Mesenchymal stem cell (in vitro differentiated cells and primary cell): Measurements from ENCODE around the gene TACR1.

ENCODE experiments used
- DNase-seq: peaks from one replicate; pipeline ENCODE4 v3.0.0-alpha.2; 2013
- H2AFZ ChIP-seq: one replicate; pipeline ENCODE4 v1.6.1; 2013; ENCODE audit warnings: low read depth, mild to moderate bottlenecking, control low read depth, inconsistent platforms, low read length, moderate library complexity
- H2AK5ac ChIP-seq: 2 replicates; pipeline ENCODE4 v1.6.1; 2013; ENCODE audit warnings: low read length, moderate library complexity, mild to moderate bottlenecking, inconsistent platforms; ENCODE audit not compliant: severe bottlenecking
- H2BK120ac ChIP-seq: one replicate; pipeline ENCODE4 v1.6.1; 2013; ENCODE audit warnings: low read depth, mild to moderate bottlenecking, inconsistent platforms, low read length, moderate library complexity
- H2BK12ac ChIP-seq, 2 experiments: one replicate each; pipeline ENCODE4 v1.6.1; 2013; ENCODE audit warnings: inconsistent platforms in 2 of 2, low read length in 2 of 2, mild to moderate bottlenecking in 2 of 2, moderate library complexity in 2 of 2, control low read depth in 1 of 2
- H2BK15ac ChIP-seq: one replicate; pipeline ENCODE4 v1.6.1; 2013; ENCODE audit warnings: mild to moderate bottlenecking, low read depth, inconsistent platforms; ENCODE audit not compliant: poor library complexity, severe bottlenecking
- H2BK5ac ChIP-seq: 2 replicates; pipeline ENCODE4 v1.6.1; 2013; ENCODE audit warnings: low read depth, mild to moderate bottlenecking, low read length, control low read depth, inconsistent platforms; ENCODE audit not compliant: poor library complexity, severe bottlenecking
- H3K14ac ChIP-seq, 2 experiments: one replicate each; pipeline ENCODE4 v1.6.1; 2013; ENCODE audit warnings: inconsistent platforms in 2 of 2, low read length in 2 of 2, control low read depth in 1 of 2, mild to moderate bottlenecking in 1 of 2, moderate library complexity in 1 of 2
- H3K18ac ChIP-seq, 2 experiments: one replicate each; pipeline ENCODE4 v1.6.1; 2013; ENCODE audit warnings: inconsistent platforms in 2 of 2, low read length in 2 of 2, control low read depth in 1 of 2, low read depth in 1 of 2, mild to moderate bottlenecking in 1 of 2
- H3K23ac ChIP-seq, 2 experiments: one replicate each; pipeline ENCODE4 v1.6.1; 2013; ENCODE audit warnings: inconsistent platforms in 2 of 2, low read length in 2 of 2, mild to moderate bottlenecking in 2 of 2, moderate library complexity in 2 of 2, control low read depth in 1 of 2
- H3K27ac ChIP-seq: 2 replicates; pipeline ENCODE4 v1.5.1; 2013; ENCODE audit warnings: mild to moderate bottlenecking, moderate library complexity, low read length, control low read depth, inconsistent platforms; ENCODE audit not compliant: poor library complexity, severe bottlenecking
- H3K27me3 ChIP-seq, 2 experiments: 2 replicates each; pipeline versions ENCODE4 v1.6.1 to v1.7.0; 2013; ENCODE audit warnings: low read length in 2 of 2, mild to moderate bottlenecking in 2 of 2, moderate library complexity in 2 of 2, control low read depth in 1 of 2, inconsistent platforms in 1 of 2; ENCODE audit not compliant: control insufficient read depth in 1 of 2, insufficient read depth in 1 of 2
- H3K36me3 ChIP-seq, 2 experiments: 2 replicates each; pipeline versions ENCODE4 v1.6.1 to v1.7.0; 2013; ENCODE audit warnings: low read length in 2 of 2, control low read depth in 1 of 2, inconsistent platforms in 1 of 2, low read depth in 1 of 2, mild to moderate bottlenecking in 1 of 2; ENCODE audit not compliant: insufficient read depth in 2 of 2, control insufficient read depth in 1 of 2
- H3K4ac ChIP-seq, 2 experiments: one replicate each; pipeline ENCODE4 v1.6.1; 2013; ENCODE audit warnings: inconsistent platforms in 2 of 2, low read length in 2 of 2, mild to moderate bottlenecking in 2 of 2, moderate library complexity in 2 of 2, control low read depth in 1 of 2, low read depth in 1 of 2
- H3K4me1 ChIP-seq: 2 replicates; pipeline ENCODE4 v1.6.1; 2013; ENCODE audit warnings: low read depth, low read length, control low read depth; ENCODE audit not compliant: control insufficient read depth, insufficient read depth
- H3K4me2 ChIP-seq: 2 replicates; pipeline ENCODE4 v1.6.1; 2013; ENCODE audit warnings: low read length, mild to moderate bottlenecking, inconsistent platforms; ENCODE audit not compliant: poor library complexity, severe bottlenecking
- H3K4me3 ChIP-seq, 2 experiments: 2 replicates each; pipeline versions ENCODE4 v1.5.1 to v1.7.0; 2013; ENCODE audit warnings: low read length in 2 of 2, mild to moderate bottlenecking in 2 of 2, control low read depth in 1 of 2, low read depth in 1 of 2; ENCODE audit not compliant: insufficient read depth in 1 of 2
- H3K79me1 ChIP-seq: replicated peaks from 2 replicates; pipeline ENCODE4 v1.6.1; 2013; ENCODE audit warnings: mild to moderate bottlenecking, control low read depth, low read length, inconsistent platforms; ENCODE audit not compliant: poor library complexity, severe bottlenecking
- H3K9ac ChIP-seq: 2 replicates; pipeline ENCODE4 v1.7.0; 2013; ENCODE audit warnings: mild to moderate bottlenecking, low read length, moderate library complexity
- H3K9me3 ChIP-seq: 2 replicates; pipeline ENCODE4 v1.7.0; 2013; ENCODE audit warnings: mild to moderate bottlenecking, low read length; ENCODE audit not compliant: control insufficient read depth
- H4K8ac ChIP-seq: one replicate; pipeline ENCODE4 v1.6.1; 2013; ENCODE audit warnings: inconsistent platforms, mild to moderate bottlenecking, low read length, moderate library complexity
- H4K91ac ChIP-seq: one replicate; pipeline ENCODE4 v1.6.1; 2013; ENCODE audit warnings: mild to moderate bottlenecking, low read length, inconsistent platforms
- WGBS: methylation state at CpG from one replicate; pipeline ENCODE4 v1.1.7; 2013; ENCODE audit warnings: mixed read lengths; 5-methylcytosine and 5-hydroxymethylcytosine counted together

Gene TACR1

GRCh38 chr2:75195076-75195691 is 4.1 kb downstream of the TACR1 start:
- WGBS, result 100% methylated on average over 1 of the region's 1 CpG

GRCh38 chr2:75194184-75194868 is 5.0 kb downstream of the TACR1 start:
- no peak overlapping the region for H2BK5ac ChIP-seq
- no peak overlapping the region for H3K18ac ChIP-seq
- H2BK12ac ChIP-seq, result no peak overlapping the region
- no peak overlapping the region for H3K4me2 ChIP-seq
- no peak overlapping the region for H3K9ac ChIP-seq
- peaks cover 36 to 44% of the 10 kb centered on the region in 2 experiments for H3K27me3 ChIP-seq
- H3K36me3 ChIP-seq, result no peaks in the 10 kb centered on the region
- no peak overlapping the region for H4K8ac ChIP-seq
- 82% methylated on average over 3 of the region's 4 CpGs for WGBS
- H3K23ac ChIP-seq, result no peak overlapping the region
- H3K9me3 ChIP-seq, result no peaks in the 10 kb centered on the region
- no peak overlapping the region for H2BK120ac ChIP-seq
- no peak overlapping the region for H4K91ac ChIP-seq
- no peak overlapping the region for H3K4ac ChIP-seq
- H2BK15ac ChIP-seq, result no peak overlapping the region
- H3K79me1 ChIP-seq, result no peaks in the 10 kb centered on the region
- H3K4me3 ChIP-seq, result no peak overlapping the region
- no peak overlapping the region for H3K27ac ChIP-seq
- H3K4me1 ChIP-seq, result peaks cover 2% of the 10 kb centered on the region
- H3K14ac ChIP-seq, result no peak overlapping the region
- no peak overlapping the region for H2AFZ ChIP-seq
- DNase-seq, result no peak
- H2AK5ac ChIP-seq, result no peak overlapping the region

More at GRCh38 chr2:75195076-75195691, 4.1 kb downstream of the TACR1 start:
- Histone ChIP-seq H3K4me2 (no peak overlapping the region), H3K23ac (no peak overlapping the region), H2AK5ac (no peak overlapping the region), H2BK12ac (no peak overlapping the region), H3K9ac (no peak overlapping the region), H2BK15ac (no peak overlapping the region), H3K4ac (no peak overlapping the region), H3K4me3 (no peak overlapping the region), H3K14ac (no peak overlapping the region), H2AFZ (no peak overlapping the region), H3K36me3 (no peaks in the 10 kb centered on the region), H4K8ac (no peak overlapping the region), H3K27ac (no peak overlapping the region), H3K9me3 (no peaks in the 10 kb centered on the region), H3K79me1 (no peaks in the 10 kb centered on the region), H3K18ac (no peak overlapping the region), H2BK5ac (no peak overlapping the region), H3K4me1 (peaks cover 11% of the 10 kb centered on the region), H4K91ac (no peak overlapping the region), H3K27me3 (peaks cover 41 to 52% of the 10 kb centered on the region in 2 experiments), H2BK120ac (no peak overlapping the region)
- no peak for DNase-seq

DNA sequence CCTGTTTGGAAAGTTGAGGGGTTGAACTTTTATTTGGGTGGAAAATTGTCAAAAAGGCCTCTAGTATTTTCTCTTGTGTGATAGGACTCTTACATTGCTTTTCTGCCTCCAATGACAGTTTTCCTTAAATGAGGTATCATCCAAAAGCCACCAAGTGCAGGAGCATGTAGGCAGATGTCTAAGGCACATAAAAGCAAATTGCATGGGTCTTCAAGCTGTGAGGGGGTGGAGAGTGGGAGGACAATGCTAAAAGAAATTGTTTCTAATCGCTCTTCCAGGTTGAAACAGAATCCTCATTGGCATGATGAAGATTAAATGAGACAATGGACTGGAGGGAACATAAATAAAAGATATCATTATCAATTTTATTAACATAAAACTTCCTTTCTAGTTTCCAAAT is 6.8 kb downstream of the TACR1 start:
- no peak overlapping the region for H2AFZ ChIP-seq
- no peaks in the 10 kb centered on the region for H3K9me3 ChIP-seq
- H3K27ac ChIP-seq, result no peak overlapping the region
- H3K27me3 ChIP-seq, result peaks cover 18 to 25% of the 10 kb centered on the region in 2 experiments
- no peak overlapping the region for H3K9ac ChIP-seq
- no peaks in the 10 kb centered on the region for H3K36me3 ChIP-seq
- H2BK12ac ChIP-seq, result no peak overlapping the region
- H3K4me3 ChIP-seq, result no peak overlapping the region
- H2BK120ac ChIP-seq, result no peak overlapping the region
- no peak overlapping the region for H3K4me2 ChIP-seq
- no peak overlapping the region for H2AK5ac ChIP-seq
- H3K4ac ChIP-seq, result no peak overlapping the region
- no peak overlapping the region for H4K8ac ChIP-seq
- H3K14ac ChIP-seq, result no peak overlapping the region
- H2BK15ac ChIP-seq, result no peak overlapping the region
- H3K23ac ChIP-seq, result no peak overlapping the region
- H3K79me1 ChIP-seq, result no peaks in the 10 kb centered on the region
- no peak overlapping the region for H3K18ac ChIP-seq
- no peak for DNase-seq
- no peak overlapping the region for H2BK5ac ChIP-seq
- no peak overlapping the region for H4K91ac ChIP-seq
- H3K4me1 ChIP-seq, result no peaks in the 10 kb centered on the region
- WGBS, result no CpG with 5 or more reads among the region's 1 CpG

GRCh38 chr2:75190271-75190990 is 8.9 kb downstream of the TACR1 start:
- no peaks in the 10 kb centered on the region for H3K4me1 ChIP-seq

More at GRCh38 chr2:75190271-75190990, 8.9 kb downstream of the TACR1 start:
- no peak overlapping the region for H3K23ac ChIP-seq
- no peak for DNase-seq
- WGBS, result 100% methylated on average over 1 of the region's 3 CpGs
- H2BK5ac ChIP-seq, result no peak overlapping the region
- H4K8ac ChIP-seq, result no peak overlapping the region
- H3K4ac ChIP-seq, result no peak overlapping the region
- peaks cover 0 to 14% of the 10 kb centered on the region in 2 experiments for H3K27me3 ChIP-seq
- H3K36me3 ChIP-seq, result no peaks in the 10 kb centered on the region
- no peak overlapping the region for H3K14ac ChIP-seq
- no peak overlapping the region for H2BK12ac ChIP-seq
- no peaks in the 10 kb centered on the region for H3K79me1 ChIP-seq
- H3K9me3 ChIP-seq, result no peaks in the 10 kb centered on the region
- no peak overlapping the region for H2AK5ac ChIP-seq
- H2AFZ ChIP-seq, result no peak overlapping the region
- no peak overlapping the region for H3K4me3 ChIP-seq
- no peak overlapping the region for H3K18ac ChIP-seq
- no peak overlapping the region for H2BK15ac ChIP-seq
- H4K91ac ChIP-seq, result no peak overlapping the region
- H3K4me2 ChIP-seq, result no peak overlapping the region
- no peak overlapping the region for H3K9ac ChIP-seq
- H2BK120ac ChIP-seq, result no peak overlapping the region
- H3K27ac ChIP-seq, result no peak overlapping the region
